ENCODE data around the gene NSUN7. TPM values are rescaled to one million over a fixed set of nuclear protein-coding genes. Genes with fewer than 3 reads are reported as not detected.

NSUN7 gene
- polyA plus RNA-seq, 1 donor from 2014 or later = 0.51 TPM

DNA sequence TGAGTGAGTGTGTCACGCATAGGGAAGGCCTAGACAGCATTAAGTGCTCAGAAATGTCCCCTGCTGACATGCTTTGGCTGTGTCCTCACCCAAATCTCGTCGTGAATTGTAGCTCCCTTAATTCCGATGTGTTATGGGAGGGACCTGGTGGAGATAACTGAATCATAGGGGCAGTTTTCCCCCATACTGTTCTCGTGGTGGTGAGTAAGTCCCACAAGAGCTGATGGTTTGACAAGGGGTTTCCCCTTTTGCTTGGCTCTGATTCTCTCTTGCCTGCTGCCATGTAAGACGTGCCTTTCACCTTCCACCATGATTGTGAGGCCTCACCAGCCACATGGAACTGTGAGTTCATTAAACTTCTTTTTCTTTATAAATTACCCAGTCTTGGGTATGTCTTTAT is 78.0 kb downstream of the NSUN7 start:
- Histone ChIP-seq H3K36me3 (ENCODE audit: insufficient read depth, low read length) (peaks cover 2% of the 10 kb centered on the region), H3K27ac (ENCODE audit: low read length) (no peak overlapping the region), H3K79me2 (replicated peaks; ENCODE audit: insufficient read depth, low read length) (peaks cover 3% of the 10 kb centered on the region), H3F3A (ENCODE audit: insufficient read depth, low read length, poor library complexity, severe bottlenecking) (no peaks in the 10 kb centered on the region), H3K27me3 (ENCODE audit: insufficient read depth, low read depth, low read length) (no peaks in the 10 kb centered on the region), H3K4me3 (ENCODE audit: low read length) (no peak overlapping the region), H4K20me1 (ENCODE audit: insufficient read depth) (no peaks in the 10 kb centered on the region), H3K9me2 (ENCODE audit: insufficient read depth, low read length) (no peaks in the 10 kb centered on the region), H2AFZ (ENCODE audit: low read depth, low read length) (no peak overlapping the region), H3K9ac (ENCODE audit: low read length) (no peak overlapping the region), H3K9me3 (ENCODE audit: low read length) (no peaks in the 10 kb centered on the region), H3K4me2 (ENCODE audit: low read length) (no peak overlapping the region)
- TF ChIP-seq EZH2 (IDR thresholded peaks at IDR 0.05; ENCODE audit: borderline replicate concordance, insufficient read depth, low read length, poor library complexity, severe bottlenecking) = no peak
- TF ChIP-seq TAF1 (IDR thresholded peaks at IDR 0.05; ENCODE audit: low read depth) = no peak
- TF ChIP-seq CTCF (IDR thresholded peaks at IDR 0.05; ENCODE audit: poor library complexity, severe bottlenecking) = no peak
- TF ChIP-seq, protein P1, sequence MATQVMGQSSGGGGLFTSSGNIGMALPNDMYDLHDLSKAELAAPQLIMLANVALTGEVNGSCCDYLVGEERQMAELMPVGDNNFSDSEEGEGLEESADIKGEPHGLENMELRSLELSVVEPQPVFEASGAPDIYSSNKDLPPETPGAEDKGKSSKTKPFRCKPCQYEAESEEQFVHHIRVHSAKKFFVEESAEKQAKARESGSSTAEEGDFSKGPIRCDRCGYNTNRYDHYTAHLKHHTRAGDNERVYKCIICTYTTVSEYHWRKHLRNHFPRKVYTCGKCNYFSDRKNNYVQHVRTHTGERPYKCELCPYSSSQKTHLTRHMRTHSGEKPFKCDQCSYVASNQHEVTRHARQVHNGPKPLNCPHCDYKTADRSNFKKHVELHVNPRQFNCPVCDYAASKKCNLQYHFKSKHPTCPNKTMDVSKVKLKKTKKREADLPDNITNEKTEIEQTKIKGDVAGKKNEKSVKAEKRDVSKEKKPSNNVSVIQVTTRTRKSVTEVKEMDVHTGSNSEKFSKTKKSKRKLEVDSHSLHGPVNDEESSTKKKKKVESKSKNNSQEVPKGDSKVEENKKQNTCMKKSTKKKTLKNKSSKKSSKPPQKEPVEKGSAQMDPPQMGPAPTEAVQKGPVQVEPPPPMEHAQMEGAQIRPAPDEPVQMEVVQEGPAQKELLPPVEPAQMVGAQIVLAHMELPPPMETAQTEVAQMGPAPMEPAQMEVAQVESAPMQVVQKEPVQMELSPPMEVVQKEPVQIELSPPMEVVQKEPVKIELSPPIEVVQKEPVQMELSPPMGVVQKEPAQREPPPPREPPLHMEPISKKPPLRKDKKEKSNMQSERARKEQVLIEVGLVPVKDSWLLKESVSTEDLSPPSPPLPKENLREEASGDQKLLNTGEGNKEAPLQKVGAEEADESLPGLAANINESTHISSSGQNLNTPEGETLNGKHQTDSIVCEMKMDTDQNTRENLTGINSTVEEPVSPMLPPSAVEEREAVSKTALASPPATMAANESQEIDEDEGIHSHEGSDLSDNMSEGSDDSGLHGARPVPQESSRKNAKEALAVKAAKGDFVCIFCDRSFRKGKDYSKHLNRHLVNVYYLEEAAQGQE (IDR thresholded peaks at IDR 0.05; ENCODE audit: borderline replicate concordance) = no peak
- no peak for TF ChIP-seq SMC3 (conservative IDR thresholded peaks at IDR 0.05; ENCODE audit: poor library complexity)
- no peak for TF ChIP-seq POLR2AphosphoS5 (IDR thresholded peaks at IDR 0.05)
- TF ChIP-seq MXI1 (conservative IDR thresholded peaks at IDR 0.05; ENCODE audit: poor library complexity, severe bottlenecking) = no peak
- TF ChIP-seq RAD21 (conservative IDR thresholded peaks at IDR 0.05) = no peak
- TF ChIP-seq EP300 (conservative IDR thresholded peaks at IDR 0.05; ENCODE audit: poor library complexity, severe bottlenecking) = no peak

GRCh38 chr4:40828661-40829060 is 78.9 kb downstream of the NSUN7 start:
- Histone ChIP-seq H2AFZ (ENCODE audit: low read depth, low read length) (no peak overlapping the region), H3K4me3 (ENCODE audit: low read length) (no peak overlapping the region), H3K36me3 (ENCODE audit: insufficient read depth, low read length) (no peaks in the 10 kb centered on the region), H3K4me2 (ENCODE audit: low read length) (no peak overlapping the region), H3K9me3 (ENCODE audit: low read length) (no peaks in the 10 kb centered on the region), H3K79me2 (replicated peaks; ENCODE audit: insufficient read depth, low read length) (peaks cover 3% of the 10 kb centered on the region), H3K27me3 (ENCODE audit: insufficient read depth, low read depth, low read length) (no peaks in the 10 kb centered on the region), H3K9ac (ENCODE audit: low read length) (no peak overlapping the region), H3K9me2 (ENCODE audit: insufficient read depth, low read length) (no peaks in the 10 kb centered on the region), H4K20me1 (ENCODE audit: insufficient read depth) (no peaks in the 10 kb centered on the region), H3K27ac (ENCODE audit: low read length) (no peak overlapping the region), H3F3A (ENCODE audit: insufficient read depth, low read length, poor library complexity, severe bottlenecking) (no peaks in the 10 kb centered on the region)
- TF ChIP-seq RAD21 (conservative IDR thresholded peaks at IDR 0.05) (no peak), TAF1 (IDR thresholded peaks at IDR 0.05; ENCODE audit: low read depth) (no peak), EP300 (conservative IDR thresholded peaks at IDR 0.05; ENCODE audit: poor library complexity, severe bottlenecking) (no peak), POLR2AphosphoS5 (IDR thresholded peaks at IDR 0.05) (no peak), MXI1 (conservative IDR thresholded peaks at IDR 0.05; ENCODE audit: poor library complexity, severe bottlenecking) (no peak), EZH2 (IDR thresholded peaks at IDR 0.05; ENCODE audit: borderline replicate concordance, insufficient read depth, low read length, poor library complexity, severe bottlenecking) (no peak), CTCF (IDR thresholded peaks at IDR 0.05; ENCODE audit: poor library complexity, severe bottlenecking) (no peak), SMC3 (conservative IDR thresholded peaks at IDR 0.05; ENCODE audit: poor library complexity) (no peak)
- TF ChIP-seq, protein P1 (IDR thresholded peaks at IDR 0.05; ENCODE audit: borderline replicate concordance) = no peak

All from neural cell (in vitro differentiated cells).